Measurements from ENCODE around the gene GBE1.

GBE1 gene

GRCh38 chr3:81462921-81463320 is 298.5 kb downstream of the GBE1 start:
- DNase-seq: no peak

- no peak for DNase-seq
These were observed 301.7 kb downstream of the GBE1 start for GRCh38 chr3:81459733-81460132.

- DNase-seq: no peak
These were observed 309.0 kb downstream of the GBE1 start for GRCh38 chr3:81452418-81452817.

GRCh38 chr3:81451611-81452010 is 309.8 kb downstream of the GBE1 start:
- DNase-seq: no peak

- DNase-seq: no peak
These were observed 310.3 kb downstream of the GBE1 start for GRCh38 chr3:81451140-81451539.

- no peak for DNase-seq
These were observed 314.6 kb downstream of the GBE1 start for GRCh38 chr3:81446806-81447205.

GRCh38 chr3:81445712-81446111 is 315.7 kb downstream of the GBE1 start:
- DNase-seq: no peak

GRCh38 chr3:81444817-81445460 is 316.5 kb downstream of the GBE1 start:
- DNase-seq: no peak

GRCh38 chr3:81443958-81444357 is 317.5 kb downstream of the GBE1 start:
- no peak for DNase-seq

- no peak for DNase-seq
These were observed 318.0 kb downstream of the GBE1 start for GRCh38 chr3:81443457-81443782.

GRCh38 chr3:81442758-81443456 is 318.5 kb downstream of the GBE1 start:
- DNase-seq: no peak

- no peak for DNase-seq
These were observed 320.8 kb downstream of the GBE1 start for GRCh38 chr3:81440661-81441060.
